Measurements from ENCODE around the gene GLP2R.

- TF ChIP-seq, protein P1, sequence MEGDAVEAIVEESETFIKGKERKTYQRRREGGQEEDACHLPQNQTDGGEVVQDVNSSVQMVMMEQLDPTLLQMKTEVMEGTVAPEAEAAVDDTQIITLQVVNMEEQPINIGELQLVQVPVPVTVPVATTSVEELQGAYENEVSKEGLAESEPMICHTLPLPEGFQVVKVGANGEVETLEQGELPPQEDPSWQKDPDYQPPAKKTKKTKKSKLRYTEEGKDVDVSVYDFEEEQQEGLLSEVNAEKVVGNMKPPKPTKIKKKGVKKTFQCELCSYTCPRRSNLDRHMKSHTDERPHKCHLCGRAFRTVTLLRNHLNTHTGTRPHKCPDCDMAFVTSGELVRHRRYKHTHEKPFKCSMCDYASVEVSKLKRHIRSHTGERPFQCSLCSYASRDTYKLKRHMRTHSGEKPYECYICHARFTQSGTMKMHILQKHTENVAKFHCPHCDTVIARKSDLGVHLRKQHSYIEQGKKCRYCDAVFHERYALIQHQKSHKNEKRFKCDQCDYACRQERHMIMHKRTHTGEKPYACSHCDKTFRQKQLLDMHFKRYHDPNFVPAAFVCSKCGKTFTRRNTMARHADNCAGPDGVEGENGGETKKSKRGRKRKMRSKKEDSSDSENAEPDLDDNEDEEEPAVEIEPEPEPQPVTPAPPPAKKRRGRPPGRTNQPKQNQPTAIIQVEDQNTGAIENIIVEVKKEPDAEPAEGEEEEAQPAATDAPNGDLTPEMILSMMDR (conservative IDR thresholded peaks at IDR 0.05; ENCODE audit: low read depth, low read length): no peak
- TF ChIP-seq EZH2phosphoT487 (IDR thresholded peaks at IDR 0.05; ENCODE audit: borderline replicate concordance, low read length) (no peak), EZH2 (IDR thresholded peaks at IDR 0.05; ENCODE audit: low read length, unreplicated experiment) (no peak)
These were observed 39.9 kb downstream of the GLP2R start for GRCh38 chr17:9865586-9865985.

Measured in PC-3 (cell line).